Measurements from ENCODE around the gene SPEF2.
"Not testable (repeated sequence)": the region's sequence is repeated elsewhere in the genome, so short reads cannot be mapped to it uniquely, and the experiment has no call there.

Gene SPEF2

GRCh38 chr5:35832762-35833161 is 215.1 kb downstream of the SPEF2 start:
- no peak for DNase-seq (ENCODE audit: low read depth)
- TF ChIP-seq, protein P1, sequence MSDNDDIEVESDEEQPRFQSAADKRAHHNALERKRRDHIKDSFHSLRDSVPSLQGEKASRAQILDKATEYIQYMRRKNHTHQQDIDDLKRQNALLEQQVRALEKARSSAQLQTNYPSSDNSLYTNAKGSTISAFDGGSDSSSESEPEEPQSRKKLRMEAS (IDR thresholded peaks at IDR 0.05; ENCODE audit: low read depth, low read length), result no peak
- TF ChIP-seq, protein P2, sequence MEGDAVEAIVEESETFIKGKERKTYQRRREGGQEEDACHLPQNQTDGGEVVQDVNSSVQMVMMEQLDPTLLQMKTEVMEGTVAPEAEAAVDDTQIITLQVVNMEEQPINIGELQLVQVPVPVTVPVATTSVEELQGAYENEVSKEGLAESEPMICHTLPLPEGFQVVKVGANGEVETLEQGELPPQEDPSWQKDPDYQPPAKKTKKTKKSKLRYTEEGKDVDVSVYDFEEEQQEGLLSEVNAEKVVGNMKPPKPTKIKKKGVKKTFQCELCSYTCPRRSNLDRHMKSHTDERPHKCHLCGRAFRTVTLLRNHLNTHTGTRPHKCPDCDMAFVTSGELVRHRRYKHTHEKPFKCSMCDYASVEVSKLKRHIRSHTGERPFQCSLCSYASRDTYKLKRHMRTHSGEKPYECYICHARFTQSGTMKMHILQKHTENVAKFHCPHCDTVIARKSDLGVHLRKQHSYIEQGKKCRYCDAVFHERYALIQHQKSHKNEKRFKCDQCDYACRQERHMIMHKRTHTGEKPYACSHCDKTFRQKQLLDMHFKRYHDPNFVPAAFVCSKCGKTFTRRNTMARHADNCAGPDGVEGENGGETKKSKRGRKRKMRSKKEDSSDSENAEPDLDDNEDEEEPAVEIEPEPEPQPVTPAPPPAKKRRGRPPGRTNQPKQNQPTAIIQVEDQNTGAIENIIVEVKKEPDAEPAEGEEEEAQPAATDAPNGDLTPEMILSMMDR (IDR thresholded peaks at IDR 0.05; ENCODE audit: low read depth, low read length), result no peak
- TF ChIP-seq POLR2A (IDR thresholded peaks at IDR 0.05; ENCODE audit: extremely low read depth, insufficient read length) (no peak), MYC (IDR thresholded peaks at IDR 0.05; ENCODE audit: low read depth, low read length) (no peak)
- H3K4me3 ChIP-seq (ENCODE audit: low read depth, low read length), result no peak overlapping the region

DNA sequence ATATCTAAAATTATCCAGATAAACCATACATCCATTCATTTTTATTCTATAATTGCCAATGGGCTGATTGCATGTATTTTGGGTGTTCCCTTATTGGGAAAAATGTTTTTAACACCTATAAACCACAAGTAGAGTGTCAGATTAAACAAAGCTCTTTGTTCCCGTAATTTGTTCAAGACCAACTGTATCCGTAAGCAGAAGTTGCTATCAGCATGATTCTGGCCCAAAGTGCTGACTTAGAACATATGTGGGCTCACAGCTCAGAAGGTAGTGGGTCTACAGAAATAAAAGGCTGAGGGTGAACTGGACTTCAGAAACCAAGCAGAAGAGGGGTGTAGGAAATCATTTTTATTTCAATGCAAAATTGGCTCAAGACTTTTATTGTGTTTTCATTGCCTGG is 215.6 kb downstream of the SPEF2 start:
- TF ChIP-seq MYC (IDR thresholded peaks at IDR 0.05; ENCODE audit: low read depth, low read length) (no peak), POLR2A (IDR thresholded peaks at IDR 0.05; ENCODE audit: extremely low read depth, insufficient read length) (no peak)
- TF ChIP-seq, protein P1 (IDR thresholded peaks at IDR 0.05; ENCODE audit: low read depth, low read length), result no peak
- TF ChIP-seq, protein P2 (IDR thresholded peaks at IDR 0.05; ENCODE audit: low read depth, low read length), result no peak
- no peak for DNase-seq (ENCODE audit: low read depth)
- H3K4me3 ChIP-seq (ENCODE audit: low read depth, low read length), result no peak overlapping the region

- DNase-seq (ENCODE audit: low read depth), result no peak
- TF ChIP-seq, protein P1 (IDR thresholded peaks at IDR 0.05; ENCODE audit: low read depth, low read length), result no peak
- TF ChIP-seq, protein P2 (IDR thresholded peaks at IDR 0.05; ENCODE audit: low read depth, low read length), result no peak
- no peak for TF ChIP-seq MYC (IDR thresholded peaks at IDR 0.05; ENCODE audit: low read depth, low read length)
- no peak for TF ChIP-seq POLR2A (IDR thresholded peaks at IDR 0.05; ENCODE audit: extremely low read depth, insufficient read length)
- H3K4me3 ChIP-seq (ENCODE audit: low read depth, low read length), result no peak overlapping the region
Observed at GRCh38 chr5:35835796-35836742, 218.4 kb downstream of the SPEF2 start.

DNA sequence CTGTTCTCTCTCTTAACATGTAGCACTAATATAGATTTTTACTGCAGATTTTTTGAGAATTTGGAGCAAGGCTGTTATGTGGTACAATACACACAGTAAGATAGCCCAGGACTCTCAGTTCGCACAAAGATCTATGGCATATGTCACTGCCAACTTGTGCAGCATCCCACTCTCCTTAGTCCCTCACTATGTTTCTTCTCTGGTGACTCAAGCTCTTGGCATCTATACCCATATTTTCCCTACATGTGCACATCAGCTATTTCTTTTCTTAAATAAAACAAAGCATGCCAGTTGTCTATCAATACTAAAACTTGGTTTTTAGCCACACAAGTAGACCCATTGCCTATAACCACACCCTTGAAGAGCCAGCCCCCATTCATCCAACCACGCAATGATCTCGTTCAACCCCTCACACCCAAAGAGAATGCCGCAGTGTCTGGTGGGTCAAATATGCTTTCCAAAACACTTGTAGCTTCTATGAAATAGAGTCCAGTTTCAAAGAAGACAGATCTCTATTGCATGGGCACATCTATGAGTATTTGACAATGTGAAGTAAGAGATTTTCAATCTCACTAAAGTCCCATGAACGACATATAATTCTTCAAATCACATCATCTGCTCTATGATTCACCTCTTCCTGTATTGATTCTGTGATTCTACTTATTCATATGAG is 220.8 kb downstream of the SPEF2 start:
- no peak for DNase-seq (ENCODE audit: low read depth)

DNA sequence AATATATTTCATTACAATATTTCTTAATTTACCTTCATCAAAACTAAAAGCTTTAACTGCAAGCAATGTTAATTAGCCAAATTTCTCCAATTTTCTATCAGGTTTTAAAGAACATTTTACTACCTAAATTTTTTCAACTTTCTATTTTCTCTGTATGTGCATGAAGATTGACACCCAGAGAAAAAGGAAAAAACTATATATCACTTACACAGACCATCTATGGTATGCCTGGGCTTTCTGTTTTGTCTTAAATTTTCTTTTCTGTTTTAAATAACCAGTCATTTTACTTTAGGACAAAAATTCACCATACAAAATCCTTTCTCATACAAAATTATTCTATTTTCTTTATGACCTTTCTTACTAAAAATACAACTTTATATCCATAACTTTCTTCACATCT is 225.2 kb downstream of the SPEF2 start:
- no peak overlapping the region for H3K4me3 ChIP-seq (ENCODE audit: low read depth, low read length)
- no peak for DNase-seq (ENCODE audit: low read depth)
- TF ChIP-seq, protein P2 (IDR thresholded peaks at IDR 0.05; ENCODE audit: low read depth, low read length), result no peak
- TF ChIP-seq POLR2A (IDR thresholded peaks at IDR 0.05; ENCODE audit: extremely low read depth, insufficient read length) (no peak), MYC (IDR thresholded peaks at IDR 0.05; ENCODE audit: low read depth, low read length) (no peak)
- TF ChIP-seq, protein P1 (IDR thresholded peaks at IDR 0.05; ENCODE audit: low read depth, low read length), result no peak

More for the DNA sequence above, 220.8 kb downstream of the SPEF2 start:
- H3K4me3 ChIP-seq (ENCODE audit: low read depth, low read length), result no peak overlapping the region
- TF ChIP-seq MYC (IDR thresholded peaks at IDR 0.05; ENCODE audit: low read depth, low read length), result no peak
- TF ChIP-seq, protein P1 (IDR thresholded peaks at IDR 0.05; ENCODE audit: low read depth, low read length), result no peak
- TF ChIP-seq POLR2A (IDR thresholded peaks at IDR 0.05; ENCODE audit: extremely low read depth, insufficient read length), result no peak
- TF ChIP-seq, protein P2 (IDR thresholded peaks at IDR 0.05; ENCODE audit: low read depth, low read length), result no peak

DNA sequence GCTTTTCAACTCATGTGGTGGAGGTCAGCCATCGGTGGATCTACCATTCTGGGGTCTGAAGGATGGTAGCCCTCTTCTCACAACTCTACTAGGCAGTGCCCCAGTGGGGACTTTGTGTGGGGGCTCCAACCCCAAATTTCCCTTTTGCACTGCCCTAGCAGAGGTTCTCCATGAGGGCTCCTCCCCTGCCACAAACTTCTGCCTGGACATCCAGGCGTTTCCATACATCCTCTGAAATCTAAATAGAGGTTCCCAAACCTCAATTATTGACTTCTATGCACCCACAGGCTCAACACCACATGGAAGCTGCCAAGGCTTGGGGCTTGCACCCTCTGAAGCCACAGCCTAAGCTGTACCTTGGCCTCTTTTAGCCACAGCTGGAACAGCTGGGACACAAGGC is 227.8 kb downstream of the SPEF2 start:
- not testable (repeated sequence) for H3K4me3 ChIP-seq (ENCODE audit: low read depth, low read length); DNase-seq (ENCODE audit: low read depth)

All from NB4 (cell line).